Fibroblast of lung (primary cell): Measurements from ENCODE around the gene KDM2B.

ENCODE experiments used
- CTCF ChIP-seq, 2 donors: IDR thresholded peaks in 1 of 2; conservative IDR thresholded peaks in 1 of 2; 1 replicate in 1 of 2; 2 replicates in 1 of 2; pipeline ENCODE4 v1.5.1; 2011 to 2012; ENCODE audit warnings: low read length in 2 of 2, control low read depth in 1 of 2, inconsistent platforms in 1 of 2, low read depth in 1 of 2, mild to moderate bottlenecking in 1 of 2
- EZH2 ChIP-seq: IDR thresholded peaks from 2 replicates; pipeline ENCODE4 v1.5.1; 2012; ENCODE audit warnings: low read length, control low read depth, mild to moderate bottlenecking; ENCODE audit errors: missing control alignments

DNA sequence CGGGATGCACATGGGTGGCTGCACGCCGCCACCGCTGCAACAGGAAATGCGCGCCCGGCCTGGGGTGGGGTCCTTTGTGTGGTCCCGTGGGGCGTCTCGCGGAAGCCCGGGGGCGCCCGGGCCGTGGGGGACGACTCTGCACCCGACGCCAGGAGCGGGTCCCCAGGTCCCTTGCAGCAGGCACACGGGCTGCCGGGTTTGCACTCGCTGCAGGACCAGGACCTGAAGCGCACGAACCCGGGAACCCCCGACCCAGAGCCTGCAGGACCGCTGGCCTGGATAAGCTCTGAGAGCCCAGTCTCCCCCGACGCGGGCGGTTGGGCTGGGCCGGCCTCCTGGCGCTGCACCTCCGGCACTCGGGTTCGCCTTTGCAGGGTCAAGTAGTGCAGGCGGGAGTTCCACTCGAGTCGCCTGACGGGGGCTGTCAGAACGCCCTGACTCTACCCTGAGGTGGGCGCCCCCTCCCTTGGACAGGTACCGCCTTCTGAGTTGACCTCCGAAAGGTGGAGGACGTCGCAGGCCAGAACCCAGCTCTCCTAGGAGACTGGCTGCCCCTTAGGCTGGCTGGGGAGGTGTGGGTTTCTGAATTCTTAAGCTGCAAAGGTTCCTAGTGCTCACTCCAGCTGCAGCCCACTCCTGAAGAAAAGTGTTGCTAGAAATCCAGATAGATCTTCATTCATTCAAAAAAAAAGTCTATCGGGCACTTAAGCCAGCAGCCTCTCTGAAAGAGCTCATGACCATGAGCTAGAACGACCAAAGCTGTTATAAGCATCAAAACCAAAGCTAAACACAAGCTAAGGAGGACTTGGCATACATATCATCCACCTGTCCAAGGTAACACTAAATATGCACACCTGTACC lies 113.0 kb downstream of the KDM2B start:
- TF ChIP-seq EZH2: no peak
- no peak for TF ChIP-seq CTCF (conservative IDR thresholded peaks at IDR 0.05 in 1 of 2, IDR thresholded peaks at IDR 0.05 in 1 of 2; ENCODE audit: low read depth in 1 of 2, low read length in 2 of 2)
